AG04450 (cell line): Measurements from ENCODE around the gene KCNN1. TPM values are rescaled to one million over a fixed set of nuclear protein-coding genes. Genes with fewer than 3 reads are reported as not detected.
A peak's percentile ranks its signal among the peaks of the same experiment; 100 is the strongest.
"Not testable (repeated sequence)": the region's sequence is repeated elsewhere in the genome, so short reads cannot be mapped to it uniquely, and the experiment has no call there.

ENCODE experiments used
- CTCF ChIA-PET: fragments of 300-600, 350-600 bp; formaldehyde crosslinking; extraction: SDS; loops from one replicate; lab custom pipeline; 2022; ENCODE audit warnings: antibody characterized with exemption, inconsistent platforms; lab: Charles Lee
- POLR2A ChIA-PET: fragments of 350-600 bp; formaldehyde crosslinking; extraction: SDS; loops from one replicate; lab custom pipeline; 2021; ENCODE audit warnings: antibody characterized with exemption, inconsistent platforms; lab: Yijun Ruan, JAX
- DNase-seq: peaks from one replicate; pipeline ENCODE4 v3.0.0-alpha.2; 2011; ENCODE audit warnings: low read depth, low spot score
- H3K27ac ChIP-seq: one replicate; pipeline ENCODE4 v1.5.1; 2012; ENCODE audit warnings: low read depth, low read length, control low read depth
- H3K27me3 ChIP-seq: one replicate; pipeline ENCODE4 v1.6.0; 2012; ENCODE audit warnings: low read length; ENCODE audit not compliant: control insufficient read depth, insufficient read depth
- H3K4me3 ChIP-seq: 2 replicates; pipeline ENCODE4 v1.5.1; 2011; ENCODE audit warnings: mild to moderate bottlenecking, low read depth, low read length, control low read depth
- H3K9me3 ChIP-seq: 2 replicates; pipeline ENCODE4 v1.5.1; 2012; ENCODE audit warnings: low read length; ENCODE audit not compliant: control insufficient read depth, insufficient read depth
- polyA plus RNA-seq: library from polyadenylated mRNA; depleted of rRNA; stranded (reverse); fragments of >200 nt; gene quantifications from 2 replicates; pipeline ENCODE4 v1.2.3, GENCODE V29; 2011
- TF ChIP-seq, protein P1 (sequence below): IDR thresholded peaks from 2 replicates; pipeline ENCODE4 v1.5.1; 2011; ENCODE audit warnings: low read depth, low read length, control low read depth, inconsistent platforms

KCNN1 gene
- polyA plus RNA-seq, 1 experiment: 0.07 TPM

DNA sequence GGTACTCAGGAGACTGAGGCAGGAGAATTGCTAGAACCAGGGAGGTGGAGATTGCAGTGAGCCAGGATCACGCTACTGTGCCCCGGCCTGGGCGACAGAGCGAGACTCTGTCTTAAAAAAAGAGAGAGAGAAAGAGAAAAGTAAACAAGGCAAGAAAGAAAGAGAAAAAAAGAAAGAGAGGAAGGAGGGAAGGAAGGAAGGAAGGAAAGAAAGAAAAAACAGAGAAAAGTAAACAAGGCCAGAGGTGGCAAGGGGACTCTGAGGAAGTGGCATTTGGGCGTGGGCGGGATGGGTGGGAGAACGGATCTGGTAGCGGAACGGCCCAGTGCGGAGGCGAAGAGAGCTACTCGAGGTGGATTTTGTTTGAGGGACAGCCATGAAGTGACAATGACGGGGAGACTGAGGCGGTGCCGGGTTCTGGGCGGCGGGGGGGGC is 33.6 kb downstream of the KCNN1 start:
- Histone ChIP-seq H3K9me3 (no peaks in the 10 kb centered on the region), H3K27me3 (no peaks in the 10 kb centered on the region), H3K27ac (no peak overlapping the region), H3K4me3 (peak overlapping the region; percentile 66)
- TF ChIP-seq, protein P1, sequence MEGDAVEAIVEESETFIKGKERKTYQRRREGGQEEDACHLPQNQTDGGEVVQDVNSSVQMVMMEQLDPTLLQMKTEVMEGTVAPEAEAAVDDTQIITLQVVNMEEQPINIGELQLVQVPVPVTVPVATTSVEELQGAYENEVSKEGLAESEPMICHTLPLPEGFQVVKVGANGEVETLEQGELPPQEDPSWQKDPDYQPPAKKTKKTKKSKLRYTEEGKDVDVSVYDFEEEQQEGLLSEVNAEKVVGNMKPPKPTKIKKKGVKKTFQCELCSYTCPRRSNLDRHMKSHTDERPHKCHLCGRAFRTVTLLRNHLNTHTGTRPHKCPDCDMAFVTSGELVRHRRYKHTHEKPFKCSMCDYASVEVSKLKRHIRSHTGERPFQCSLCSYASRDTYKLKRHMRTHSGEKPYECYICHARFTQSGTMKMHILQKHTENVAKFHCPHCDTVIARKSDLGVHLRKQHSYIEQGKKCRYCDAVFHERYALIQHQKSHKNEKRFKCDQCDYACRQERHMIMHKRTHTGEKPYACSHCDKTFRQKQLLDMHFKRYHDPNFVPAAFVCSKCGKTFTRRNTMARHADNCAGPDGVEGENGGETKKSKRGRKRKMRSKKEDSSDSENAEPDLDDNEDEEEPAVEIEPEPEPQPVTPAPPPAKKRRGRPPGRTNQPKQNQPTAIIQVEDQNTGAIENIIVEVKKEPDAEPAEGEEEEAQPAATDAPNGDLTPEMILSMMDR: no peak
- no peak for DNase-seq
- ChIA-PET CTCF (interaction anchor here (0.6 to 11.0 kb wide), 4 partner anchors 55 to 250 kb away, joined by 4 to 246 read pairs (median 6); no protein-coding TSS in a partner anchor), POLR2A (interaction anchor here (0.7 kb wide), 1 partner anchor 48 kb away, joined by 7 read pairs; no protein-coding TSS in a partner anchor)

DNA sequence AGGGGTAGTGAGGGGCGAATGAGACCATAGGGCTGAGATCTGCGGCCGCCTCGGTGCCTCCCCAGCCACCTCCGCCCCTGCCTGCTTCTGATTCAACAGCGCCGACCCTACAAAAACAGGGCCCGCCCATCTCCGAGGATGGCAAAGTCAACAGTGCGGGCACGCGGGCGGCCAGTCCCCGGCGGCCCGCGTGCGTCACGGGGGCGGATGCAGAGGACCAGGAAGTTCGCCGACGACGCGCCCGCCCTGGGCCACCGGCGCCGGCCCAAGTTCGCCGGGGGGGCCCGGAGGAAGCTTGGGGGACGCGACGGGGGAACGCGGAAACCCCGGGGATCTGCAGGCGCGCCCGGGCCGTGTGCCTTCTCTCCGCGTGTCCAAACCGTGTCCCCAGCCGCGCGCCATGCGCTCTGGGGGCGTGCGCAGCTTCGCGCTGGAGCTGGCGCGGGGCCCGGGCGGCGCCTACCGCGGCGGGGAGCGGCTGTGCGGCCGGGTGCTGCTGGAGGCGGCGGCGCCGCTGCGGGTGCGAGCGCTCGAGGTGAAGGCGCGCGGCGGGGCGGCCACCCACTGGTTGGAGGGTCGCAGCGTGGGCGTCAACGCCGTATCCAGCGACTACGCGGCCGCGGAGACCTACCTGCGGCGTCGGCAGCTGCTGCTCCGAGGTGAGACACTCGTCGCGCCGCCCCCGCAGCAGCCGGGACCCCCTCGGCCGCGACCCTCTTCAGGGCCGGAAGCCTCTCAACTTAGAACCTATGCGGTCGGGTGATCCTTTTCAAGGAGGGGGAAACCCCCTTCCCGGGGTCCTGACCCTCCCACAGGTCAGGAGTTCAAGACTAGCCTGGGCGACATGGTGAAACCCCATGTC is 34.2 kb downstream of the KCNN1 start:
- H3K27ac ChIP-seq: no peak overlapping the region

DNA sequence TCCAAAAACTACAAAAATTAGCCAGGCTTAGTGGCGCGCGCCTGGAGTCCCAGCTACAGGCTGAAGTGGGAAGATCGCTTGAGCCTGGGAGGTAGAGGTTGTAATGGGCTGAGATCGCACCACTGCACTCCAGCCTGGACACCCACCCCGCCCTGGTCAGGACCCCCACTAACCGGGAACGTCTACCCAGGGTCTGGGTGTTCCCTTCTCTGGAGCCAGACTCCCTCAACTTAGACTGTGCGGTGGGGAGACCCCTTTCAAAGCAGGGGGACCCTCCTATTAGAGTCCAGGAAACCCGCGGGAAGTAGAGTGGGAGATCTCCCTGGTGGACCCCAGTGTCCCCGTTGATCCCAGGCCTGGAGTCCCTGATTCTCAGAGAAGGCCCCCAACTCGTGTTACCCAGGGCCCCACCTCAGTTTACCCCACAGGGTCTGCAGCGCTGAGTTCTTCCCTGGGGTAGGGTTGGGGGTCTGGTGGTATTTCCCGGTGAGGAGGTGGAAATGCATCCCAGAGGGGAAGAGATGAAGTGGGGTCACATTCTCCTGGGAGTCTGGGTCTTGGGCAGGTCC is 35.0 kb downstream of the KCNN1 start:
- H3K4me3 ChIP-seq: peak overlapping the region; percentile 66
- ChIA-PET POLR2A (interaction anchor here (1.0 kb wide), 1 partner anchor 64 kb away, joined by 4 read pairs; no protein-coding TSS in a partner anchor), CTCF (interaction anchor here (11.0 kb wide), 1 partner anchor 64 kb away, joined by 246 read pairs; no protein-coding TSS in a partner anchor)
- peaks cover 2% of the 10 kb centered on the region; the same call in 1 of the 2 replicates for H3K9me3 ChIP-seq
- no peak for DNase-seq
- TF ChIP-seq, protein P1: no peak
- H3K27ac ChIP-seq: no peak overlapping the region
- H3K27me3 ChIP-seq: no peaks in the 10 kb centered on the region

More for the DNA sequence above, 34.2 kb downstream of the KCNN1 start:
- DNase-seq: no peak
- POLR2A ChIA-PET: interaction anchor here (0.7 to 1.0 kb wide), 2 partner anchors 49 to 63 kb away, joined by 4 to 7 read pairs; no protein-coding TSS in a partner anchor
- H3K4me3 ChIP-seq: peak overlapping the region; percentile 66
- TF ChIP-seq, protein P1: no peak
- no peaks in the 10 kb centered on the region for H3K27me3 ChIP-seq
- no peaks in the 10 kb centered on the region for H3K9me3 ChIP-seq
- CTCF ChIA-PET: interaction anchor here (0.6 to 11.0 kb wide), 3 partner anchors 56 to 249 kb away, joined by 4 to 246 read pairs (median 9); no protein-coding TSS in a partner anchor

DNA sequence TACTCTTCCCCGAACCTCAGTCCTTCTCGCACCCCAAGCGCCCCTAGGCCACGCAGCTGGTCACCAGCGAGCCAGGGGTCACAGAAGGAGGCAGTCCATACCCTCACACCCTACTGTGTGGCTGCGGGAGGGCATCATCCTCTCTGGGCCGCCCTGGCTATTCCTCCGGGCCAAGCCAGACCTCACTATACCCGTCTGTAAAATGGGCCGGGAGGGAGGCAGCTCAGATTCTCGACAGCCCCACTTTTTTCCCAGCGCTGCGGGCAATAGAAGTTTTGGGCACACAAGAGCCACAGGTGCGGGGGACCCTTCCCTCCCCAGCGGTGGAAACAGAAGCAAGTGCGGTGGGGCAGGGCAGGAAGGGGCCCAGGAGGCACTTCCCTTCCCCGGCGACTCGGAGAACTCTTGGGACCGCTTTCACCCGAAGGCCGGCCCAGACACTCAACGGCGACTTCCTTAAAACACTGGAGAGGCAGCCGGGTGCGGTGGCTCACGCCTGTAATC is 35.5 kb downstream of the KCNN1 start:
- ChIA-PET CTCF (interaction anchor here (11.0 kb wide), 1 partner anchor 64 kb away, joined by 246 read pairs; no protein-coding TSS in a partner anchor), POLR2A (no interaction called here)
- Histone ChIP-seq H3K27me3 (no peaks in the 10 kb centered on the region), H3K9me3 (peaks cover 2% of the 10 kb centered on the region; the same call in 1 of the 2 replicates), H3K4me3 (no peak overlapping the region), H3K27ac (no peak overlapping the region)
- no peak for DNase-seq
- TF ChIP-seq, protein P1: no peak

DNA sequence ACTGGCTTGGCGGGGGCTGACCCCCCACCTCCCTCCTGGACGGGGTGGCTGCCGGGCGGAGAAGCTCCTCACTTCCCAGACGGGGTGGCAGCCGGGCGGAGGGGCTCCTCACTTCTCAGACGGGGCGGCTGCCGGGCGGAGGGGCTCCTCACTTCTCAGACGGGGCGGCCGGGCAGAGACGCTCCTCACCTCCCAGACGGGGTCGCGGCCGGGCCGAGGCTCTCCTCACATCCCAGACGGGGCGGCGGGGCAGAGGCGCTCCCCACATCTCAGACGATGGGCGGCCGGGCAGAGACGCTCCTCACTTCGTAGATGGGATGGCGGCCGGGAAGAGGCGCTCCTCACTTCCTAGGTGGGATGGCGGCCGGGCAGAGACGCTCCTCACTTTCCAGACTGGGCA is 38.8 kb downstream of the KCNN1 start:
- POLR2A ChIA-PET, H3K4me3 ChIP-seq: not testable (repeated sequence)
- CTCF ChIA-PET: interaction anchor here (2.3 to 4.0 kb wide), 2 partner anchors 53 to 107 kb away, joined by 10 to 98 read pairs; no protein-coding TSS in a partner anchor

More for the DNA sequence above, 38.8 kb downstream of the KCNN1 start:
- DNase-seq, H3K27ac ChIP-seq, H3K9me3 ChIP-seq, H3K27me3 ChIP-seq: not testable (repeated sequence)
